ENCODE data around the gene CTNNA3. TPM values are rescaled to one million over a fixed set of nuclear protein-coding genes. Genes with fewer than 3 reads are reported as not detected.

The CTNNA3 gene
- total RNA-seq, 2 donors from 2014 or later, result not detected

- Mint-ChIP-seq H3K36me3 (peaks cover under 1% of the 10 kb centered on the region), H3K9me3 (peaks cover 11% of the 10 kb centered on the region), H3K27ac (no peak overlapping the region), H3K4me3 (no peak overlapping the region), H3K4me1 (ENCODE audit: low read depth in 2 of 2) (no peaks in the 10 kb centered on the region), H3K27me3 (no peaks in the 10 kb centered on the region)
- ATAC-seq (no peak), DNase-seq (ENCODE audit: low spot score) (no peak)
These were observed 1120.6 kb downstream of the CTNNA3 start for GRCh38 chr10:66575251-66575855.

GRCh38 chr10:66572700-66573099 is 1123.3 kb downstream of the CTNNA3 start:
- no peaks in the 10 kb centered on the region for H3K36me3 Mint-ChIP-seq
- H3K27ac Mint-ChIP-seq, result no peak overlapping the region
- no peaks in the 10 kb centered on the region for H3K27me3 Mint-ChIP-seq
- H3K4me3 Mint-ChIP-seq, result no peak overlapping the region
- DNase-seq (ENCODE audit: low spot score) (no peak), ATAC-seq (no peak)
- no peaks in the 10 kb centered on the region for H3K4me1 Mint-ChIP-seq (ENCODE audit: low read depth in 2 of 2)
- peaks cover 6% of the 10 kb centered on the region for H3K9me3 Mint-ChIP-seq

GRCh38 chr10:66565999-66566398 is 1130.0 kb downstream of the CTNNA3 start:
- ATAC-seq (no peak), DNase-seq (ENCODE audit: low spot score) (no peak)
- H3K9me3 Mint-ChIP-seq, result peaks cover 10% of the 10 kb centered on the region
- H3K4me1 Mint-ChIP-seq (ENCODE audit: low read depth in 2 of 2), result no peaks in the 10 kb centered on the region
- H3K27me3 Mint-ChIP-seq, result no peaks in the 10 kb centered on the region
- no peak overlapping the region for H3K27ac Mint-ChIP-seq
- H3K4me3 Mint-ChIP-seq, result no peak overlapping the region
- no peaks in the 10 kb centered on the region for H3K36me3 Mint-ChIP-seq

GRCh38 chr10:66564287-66564686 is 1131.7 kb downstream of the CTNNA3 start:
- H3K27ac Mint-ChIP-seq, result no peak overlapping the region
- no peak overlapping the region for H3K4me3 Mint-ChIP-seq
- no peak for ATAC-seq
- peaks cover 15% of the 10 kb centered on the region for H3K9me3 Mint-ChIP-seq
- no peak for DNase-seq (ENCODE audit: low spot score)
- H3K27me3 Mint-ChIP-seq, result no peaks in the 10 kb centered on the region
- H3K36me3 Mint-ChIP-seq, result no peaks in the 10 kb centered on the region
- no peaks in the 10 kb centered on the region for H3K4me1 Mint-ChIP-seq (ENCODE audit: low read depth in 2 of 2)

- H3K36me3 Mint-ChIP-seq, result peaks cover 7% of the 10 kb centered on the region
- H3K4me1 Mint-ChIP-seq (ENCODE audit: low read depth in 2 of 2), result no peaks in the 10 kb centered on the region
- H3K4me3 Mint-ChIP-seq, result no peak overlapping the region
- H3K9me3 Mint-ChIP-seq, result peaks cover 14% of the 10 kb centered on the region
- DNase-seq (ENCODE audit: low spot score) (no peak), ATAC-seq (no peak)
- no peak overlapping the region for H3K27ac Mint-ChIP-seq
- no peaks in the 10 kb centered on the region for H3K27me3 Mint-ChIP-seq
These were observed 1140.9 kb downstream of the CTNNA3 start for GRCh38 chr10:66555061-66555460.

GRCh38 chr10:66552331-66552730 is 1143.7 kb downstream of the CTNNA3 start:
- Mint-ChIP-seq H3K4me1 (ENCODE audit: low read depth in 2 of 2) (no peaks in the 10 kb centered on the region), H3K27ac (no peak overlapping the region), H3K27me3 (no peaks in the 10 kb centered on the region), H3K9me3 (peaks cover 8% of the 10 kb centered on the region), H3K4me3 (no peak overlapping the region), H3K36me3 (peaks cover 7% of the 10 kb centered on the region)
- DNase-seq (ENCODE audit: low spot score), result no peak
- ATAC-seq, result no peak

GRCh38 chr10:66550351-66550750 is 1145.6 kb downstream of the CTNNA3 start:
- Mint-ChIP-seq H3K27ac (no peak overlapping the region), H3K36me3 (peaks cover 7% of the 10 kb centered on the region), H3K4me3 (no peak overlapping the region), H3K4me1 (ENCODE audit: low read depth in 2 of 2) (no peaks in the 10 kb centered on the region), H3K27me3 (no peaks in the 10 kb centered on the region), H3K9me3 (peaks cover 4% of the 10 kb centered on the region)
- DNase-seq (ENCODE audit: low spot score) (no peak), ATAC-seq (no peak)

- no peak for ATAC-seq
- H3K4me1 Mint-ChIP-seq (ENCODE audit: low read depth in 2 of 2), result no peaks in the 10 kb centered on the region
- no peaks in the 10 kb centered on the region for H3K36me3 Mint-ChIP-seq
- DNase-seq (ENCODE audit: low spot score), result no peak
- no peak overlapping the region for H3K4me3 Mint-ChIP-seq
- H3K9me3 Mint-ChIP-seq, result peaks cover 7% of the 10 kb centered on the region
- no peaks in the 10 kb centered on the region for H3K27me3 Mint-ChIP-seq
- no peak overlapping the region for H3K27ac Mint-ChIP-seq
These were observed 1157.1 kb downstream of the CTNNA3 start for GRCh38 chr10:66538908-66539307.

GRCh38 chr10:66538371-66538770 is 1157.6 kb downstream of the CTNNA3 start:
- Mint-ChIP-seq H3K27me3 (no peaks in the 10 kb centered on the region), H3K27ac (no peak overlapping the region), H3K4me1 (ENCODE audit: low read depth in 2 of 2) (no peaks in the 10 kb centered on the region), H3K36me3 (no peaks in the 10 kb centered on the region), H3K4me3 (no peak overlapping the region), H3K9me3 (peaks cover 7% of the 10 kb centered on the region)
- ATAC-seq (no peak), DNase-seq (ENCODE audit: low spot score) (no peak)

GRCh38 chr10:66537186-66537585 is 1158.8 kb downstream of the CTNNA3 start:
- Mint-ChIP-seq H3K9me3 (peaks cover 7% of the 10 kb centered on the region), H3K27me3 (no peaks in the 10 kb centered on the region), H3K36me3 (no peaks in the 10 kb centered on the region), H3K4me3 (no peak overlapping the region), H3K27ac (no peak overlapping the region), H3K4me1 (ENCODE audit: low read depth in 2 of 2) (no peaks in the 10 kb centered on the region)
- ATAC-seq, result no peak
- no peak for DNase-seq (ENCODE audit: low spot score)

- H3K36me3 Mint-ChIP-seq, result no peaks in the 10 kb centered on the region
- no peak for DNase-seq (ENCODE audit: low spot score)
- ATAC-seq, result no peak
- H3K4me3 Mint-ChIP-seq, result no peak overlapping the region
- H3K4me1 Mint-ChIP-seq (ENCODE audit: low read depth in 2 of 2), result no peaks in the 10 kb centered on the region
- peaks cover 4% of the 10 kb centered on the region for H3K9me3 Mint-ChIP-seq
- H3K27me3 Mint-ChIP-seq, result no peaks in the 10 kb centered on the region
- no peak overlapping the region for H3K27ac Mint-ChIP-seq
These were observed 1160.6 kb downstream of the CTNNA3 start for GRCh38 chr10:66535439-66535838.

GRCh38 chr10:66534866-66535265 is 1161.1 kb downstream of the CTNNA3 start:
- H3K27ac Mint-ChIP-seq, result no peak overlapping the region
- H3K36me3 Mint-ChIP-seq, result no peaks in the 10 kb centered on the region
- no peak for ATAC-seq
- H3K4me1 Mint-ChIP-seq (ENCODE audit: low read depth in 2 of 2), result no peaks in the 10 kb centered on the region
- no peak overlapping the region for H3K4me3 Mint-ChIP-seq
- no peaks in the 10 kb centered on the region for H3K27me3 Mint-ChIP-seq
- DNase-seq (ENCODE audit: low spot score), result no peak
- peaks cover 4% of the 10 kb centered on the region for H3K9me3 Mint-ChIP-seq

GRCh38 chr10:66521506-66521905 is 1174.5 kb downstream of the CTNNA3 start:
- no peaks in the 10 kb centered on the region for H3K36me3 Mint-ChIP-seq
- no peak for ATAC-seq
- H3K27ac Mint-ChIP-seq, result no peak overlapping the region
- H3K9me3 Mint-ChIP-seq, result peaks cover 6% of the 10 kb centered on the region
- H3K4me3 Mint-ChIP-seq, result no peak overlapping the region
- H3K27me3 Mint-ChIP-seq, result no peaks in the 10 kb centered on the region
- H3K4me1 Mint-ChIP-seq (ENCODE audit: low read depth in 2 of 2), result no peaks in the 10 kb centered on the region
- no peak for DNase-seq (ENCODE audit: low spot score)

GRCh38 chr10:66519616-66520015 is 1176.4 kb downstream of the CTNNA3 start:
- no peak for ATAC-seq
- Mint-ChIP-seq H3K36me3 (no peaks in the 10 kb centered on the region), H3K27me3 (no peaks in the 10 kb centered on the region), H3K4me3 (no peak overlapping the region), H3K4me1 (ENCODE audit: low read depth in 2 of 2) (no peaks in the 10 kb centered on the region), H3K9me3 (peaks cover 8% of the 10 kb centered on the region), H3K27ac (no peak overlapping the region)
- DNase-seq (ENCODE audit: low spot score), result no peak

GRCh38 chr10:66514666-66515065 is 1181.3 kb downstream of the CTNNA3 start:
- Mint-ChIP-seq H3K9me3 (peaks cover 13% of the 10 kb centered on the region), H3K4me1 (ENCODE audit: low read depth in 2 of 2) (no peaks in the 10 kb centered on the region), H3K27ac (no peak overlapping the region), H3K27me3 (no peaks in the 10 kb centered on the region), H3K4me3 (no peak overlapping the region), H3K36me3 (no peaks in the 10 kb centered on the region)
- no peak for DNase-seq (ENCODE audit: low spot score)
- ATAC-seq, result no peak

All from natural killer cell treated with Interleukin-12 subunit alpha and Interleukin-12 subunit beta and Interleukin-15 and Interleukin-18, amount 100 ng/mL, for 72 hours (primary cell).